ENCODE data around the gene SNRPD2. TPM values are rescaled to one million over a fixed set of nuclear protein-coding genes. Genes with fewer than 3 reads are reported as not detected.
A peak's percentile ranks its signal among the peaks of the same experiment; 100 is the strongest.

SNRPD2 gene
- polyA plus RNA-seq, 1 experiment, result 531 TPM

DNA sequence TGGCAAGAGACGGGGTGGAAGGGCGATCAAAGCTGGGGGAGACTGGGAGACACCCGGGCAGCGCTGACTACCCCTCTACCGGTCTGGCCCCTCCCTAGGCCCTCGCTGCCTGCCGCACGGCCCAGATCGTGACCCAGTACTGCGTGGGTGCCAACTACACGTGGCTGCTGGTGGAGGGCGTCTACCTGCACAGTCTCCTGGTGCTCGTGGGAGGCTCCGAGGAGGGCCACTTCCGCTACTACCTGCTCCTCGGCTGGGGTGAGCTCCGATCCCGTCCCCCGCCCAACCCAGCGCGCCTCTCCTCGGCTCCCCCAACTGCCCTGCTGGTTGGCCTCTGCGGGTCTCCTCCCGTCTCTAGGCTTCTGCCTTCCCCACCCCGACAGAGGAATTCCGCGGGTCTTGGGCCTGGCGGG is 14.9 kb downstream of the SNRPD2 start:
- H3K9me3 ChIP-seq (ENCODE audit: control insufficient read depth, insufficient read depth, low read length), result no peaks in the 10 kb centered on the region; the same call in 1 of the 2 replicates
- TF ChIP-seq, protein P1, sequence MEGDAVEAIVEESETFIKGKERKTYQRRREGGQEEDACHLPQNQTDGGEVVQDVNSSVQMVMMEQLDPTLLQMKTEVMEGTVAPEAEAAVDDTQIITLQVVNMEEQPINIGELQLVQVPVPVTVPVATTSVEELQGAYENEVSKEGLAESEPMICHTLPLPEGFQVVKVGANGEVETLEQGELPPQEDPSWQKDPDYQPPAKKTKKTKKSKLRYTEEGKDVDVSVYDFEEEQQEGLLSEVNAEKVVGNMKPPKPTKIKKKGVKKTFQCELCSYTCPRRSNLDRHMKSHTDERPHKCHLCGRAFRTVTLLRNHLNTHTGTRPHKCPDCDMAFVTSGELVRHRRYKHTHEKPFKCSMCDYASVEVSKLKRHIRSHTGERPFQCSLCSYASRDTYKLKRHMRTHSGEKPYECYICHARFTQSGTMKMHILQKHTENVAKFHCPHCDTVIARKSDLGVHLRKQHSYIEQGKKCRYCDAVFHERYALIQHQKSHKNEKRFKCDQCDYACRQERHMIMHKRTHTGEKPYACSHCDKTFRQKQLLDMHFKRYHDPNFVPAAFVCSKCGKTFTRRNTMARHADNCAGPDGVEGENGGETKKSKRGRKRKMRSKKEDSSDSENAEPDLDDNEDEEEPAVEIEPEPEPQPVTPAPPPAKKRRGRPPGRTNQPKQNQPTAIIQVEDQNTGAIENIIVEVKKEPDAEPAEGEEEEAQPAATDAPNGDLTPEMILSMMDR (IDR thresholded peaks at IDR 0.05; ENCODE audit: low read depth, low read length), result no peak
- POLR2A ChIA-PET, result interaction anchor here (0.6 to 1.1 kb wide), 2 partner anchors 15 to 34 kb away, joined by 3 to 5 read pairs; partner anchors contain the start of gene SNRPD2
- CTCF ChIA-PET, result interaction anchor here (0.6 to 1.3 kb wide), 5 partner anchors 15 to 122 kb away, joined by 3 to 4 read pairs (median 3); partner anchors contain the start of gene SNRPD2
- no peak overlapping the region for H3K27ac ChIP-seq (ENCODE audit: low read depth, low read length)
- H3K4me3 ChIP-seq (ENCODE audit: low read depth, low read length), result peak overlapping the region; percentile 20; the same call in 1 of the 2 replicates
- peaks cover 6% of the 10 kb centered on the region for H3K27me3 ChIP-seq (ENCODE audit: control insufficient read depth, insufficient read depth, low read length)
- DNase-seq (ENCODE audit: low read depth, low spot score), result no peak

GRCh38 chr19:45674946-45675345 is 16.8 kb downstream of the SNRPD2 start:
- no peak for DNase-seq (ENCODE audit: low read depth, low spot score)
- Histone ChIP-seq H3K9me3 (ENCODE audit: control insufficient read depth, insufficient read depth, low read length) (peaks cover 9% of the 10 kb centered on the region; the same call in 1 of the 2 replicates), H3K27ac (ENCODE audit: low read depth, low read length) (no peak overlapping the region), H3K4me3 (ENCODE audit: low read depth, low read length) (no peak overlapping the region), H3K27me3 (ENCODE audit: control insufficient read depth, insufficient read depth, low read length) (peaks cover 6% of the 10 kb centered on the region)
- POLR2A ChIA-PET, result no interaction called here
- TF ChIP-seq, protein P1 (IDR thresholded peaks at IDR 0.05; ENCODE audit: low read depth, low read length), result no peak
- CTCF ChIA-PET, result no interaction called here

GRCh38 chr19:45670670-45671453 is 20.9 kb downstream of the SNRPD2 start:
- Histone ChIP-seq H3K27ac (ENCODE audit: low read depth, low read length) (no peak overlapping the region), H3K9me3 (ENCODE audit: control insufficient read depth, insufficient read depth, low read length) (peaks cover 9% of the 10 kb centered on the region; the same call in 1 of the 2 replicates), H3K4me3 (ENCODE audit: low read depth, low read length) (peak overlapping the region; percentile 25; the same call in 1 of the 2 replicates), H3K27me3 (ENCODE audit: control insufficient read depth, insufficient read depth, low read length) (peaks cover 3% of the 10 kb centered on the region)
- TF ChIP-seq, protein P1 (IDR thresholded peaks at IDR 0.05; ENCODE audit: low read depth, low read length), result no peak
- CTCF ChIA-PET, result interaction anchor here (1.1 kb wide), 1 partner anchor 10 kb away, joined by 3 read pairs; no protein-coding TSS in a partner anchor
- POLR2A ChIA-PET, result interaction anchor here (0.6 to 1.0 kb wide), 6 partner anchors 9 to 214 kb away, joined by 3 to 8 read pairs (median 4); partner anchors contain the start of gene SNRPD2
- peak; percentile 36 for DNase-seq (ENCODE audit: low read depth, low spot score)

DNA sequence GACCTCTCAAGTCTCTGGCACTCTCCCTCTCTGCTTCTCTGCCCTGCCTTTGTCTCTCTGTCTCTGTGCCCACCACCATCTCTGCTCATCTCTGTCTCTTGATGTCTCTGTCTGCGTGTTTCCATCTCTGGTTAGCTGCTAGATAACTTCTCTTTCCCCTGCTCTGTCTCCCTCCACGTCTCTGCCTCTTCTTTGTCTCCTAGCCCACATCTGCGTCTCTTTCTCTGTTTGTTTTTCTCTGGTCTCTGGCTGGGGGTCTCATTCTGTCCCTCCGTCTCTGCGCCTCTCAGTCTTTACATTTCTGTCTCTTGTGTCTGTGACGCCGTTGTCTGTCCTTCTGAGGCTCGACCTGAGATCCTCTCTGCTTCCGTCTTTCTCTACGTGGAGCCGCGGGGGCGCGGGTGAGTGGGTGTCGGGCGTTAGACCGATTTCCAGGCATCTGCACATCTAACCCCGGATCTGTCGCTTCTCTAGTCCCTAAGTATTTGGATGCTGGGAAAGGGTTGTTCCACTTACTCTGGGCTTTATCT is 23.3 kb downstream of the SNRPD2 start:
- Histone ChIP-seq H3K27ac (ENCODE audit: low read depth, low read length) (no peak overlapping the region), H3K4me3 (ENCODE audit: low read depth, low read length) (peak overlapping the region; percentile 60), H3K27me3 (ENCODE audit: control insufficient read depth, insufficient read depth, low read length) (peaks cover 5% of the 10 kb centered on the region), H3K9me3 (ENCODE audit: control insufficient read depth, insufficient read depth, low read length) (peaks cover 9% of the 10 kb centered on the region; the same call in 1 of the 2 replicates)
- POLR2A ChIA-PET, result interaction anchor here (0.9 kb wide), 1 partner anchor 23 kb away, joined by 3 read pairs; no protein-coding TSS in a partner anchor
- CTCF ChIA-PET, result no interaction called here
- TF ChIP-seq, protein P1 (IDR thresholded peaks at IDR 0.05; ENCODE audit: low read depth, low read length), result no peak
- no peak for DNase-seq (ENCODE audit: low read depth, low spot score)
